ENCODE measurements around the gene GSPT1. TPM values are rescaled to one million over a fixed set of nuclear protein-coding genes. Genes with fewer than 3 reads are reported as not detected.

GSPT1 gene
- total and polyA plus RNA-seq, 9 of the 15 experiments (the other 6 are each of a cell fraction or from before 2014, with no cell fraction given): 63.8 to 269 (median 148) TPM

DNA sequence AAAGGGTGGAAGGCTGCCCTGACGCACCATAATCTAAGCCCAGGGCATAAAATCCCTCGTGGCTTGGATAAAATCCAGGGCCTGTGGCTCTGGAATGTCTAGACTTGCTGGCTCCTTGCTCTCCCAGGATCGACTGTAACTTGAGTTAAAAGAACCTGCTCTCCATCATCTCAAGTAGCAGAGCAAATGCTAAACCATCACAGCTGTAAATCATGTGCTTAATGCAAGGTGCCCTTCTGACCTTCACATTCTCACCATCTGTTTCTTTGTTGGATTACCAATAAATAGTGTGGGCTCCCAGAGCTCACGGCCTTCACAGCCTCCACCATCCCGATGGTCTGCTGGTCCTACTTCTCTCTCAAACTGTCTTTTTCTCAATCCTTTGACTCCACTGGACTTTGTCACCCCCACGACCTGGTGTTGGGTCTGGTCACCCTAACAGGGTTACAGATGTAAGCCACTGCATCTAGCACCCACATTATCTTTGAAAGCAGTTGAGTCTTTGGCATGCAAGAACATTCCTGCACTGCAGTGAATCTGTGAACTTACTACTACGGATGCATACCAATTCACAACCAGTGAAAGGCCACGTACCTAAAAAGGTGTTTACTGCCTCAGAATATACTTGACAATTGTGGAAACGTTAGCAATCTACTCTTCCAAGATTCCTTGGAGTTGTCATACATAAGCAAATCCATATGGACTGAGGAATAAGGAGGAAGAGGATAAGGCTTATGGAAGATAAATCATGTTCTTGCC is 79.7 kb downstream of the GSPT1 start (continued):
- TF ChIP-seq CTBP1 (IDR thresholded peaks at IDR 0.05; ENCODE audit: borderline replicate concordance) (0 out of 2 replicates have a peak, but pooled peaks have one; percentile 12), SAP30 (IDR thresholded peaks at IDR 0.05; ENCODE audit: borderline replicate concordance, insufficient read depth, low read depth, low read length, poor library complexity, severe bottlenecking) (no peak), CBFA2T3 (IDR thresholded peaks at IDR 0.05) (peak; percentile 72), CBX1 (IDR thresholded peaks at IDR 0.05; ENCODE audit: low read depth) (no peak), SAFB2 (IDR thresholded peaks at IDR 0.05; ENCODE audit: borderline replicate concordance, low read depth, low read length, severe bottlenecking) (no peak), HDAC3 (IDR thresholded peaks at IDR 0.05; ENCODE audit: borderline replicate concordance, partially characterized antibody) (no peak), SRSF9 (IDR thresholded peaks at IDR 0.05; ENCODE audit: borderline replicate concordance, low read depth, low read length) (no peak), BRF1 (IDR thresholded peaks at IDR 0.05; ENCODE audit: borderline replicate concordance, extremely low read depth, insufficient read length) (no peak), POLR2A (conservative IDR thresholded peaks at IDR 0.05) (peak; percentile 74), PHF21A (IDR thresholded peaks at IDR 0.05; ENCODE audit: borderline replicate concordance, low read depth) (no peak), MAZ (CRISPR knock-in tag; conservative IDR thresholded peaks at IDR 0.05 in 1 of 2, IDR thresholded peaks at IDR 0.05 in 1 of 2) (no peak), GTF2F1 (IDR thresholded peaks at IDR 0.05; ENCODE audit: low read depth, low read length) (no peak)
- TF ChIP-seq, protein P1, sequence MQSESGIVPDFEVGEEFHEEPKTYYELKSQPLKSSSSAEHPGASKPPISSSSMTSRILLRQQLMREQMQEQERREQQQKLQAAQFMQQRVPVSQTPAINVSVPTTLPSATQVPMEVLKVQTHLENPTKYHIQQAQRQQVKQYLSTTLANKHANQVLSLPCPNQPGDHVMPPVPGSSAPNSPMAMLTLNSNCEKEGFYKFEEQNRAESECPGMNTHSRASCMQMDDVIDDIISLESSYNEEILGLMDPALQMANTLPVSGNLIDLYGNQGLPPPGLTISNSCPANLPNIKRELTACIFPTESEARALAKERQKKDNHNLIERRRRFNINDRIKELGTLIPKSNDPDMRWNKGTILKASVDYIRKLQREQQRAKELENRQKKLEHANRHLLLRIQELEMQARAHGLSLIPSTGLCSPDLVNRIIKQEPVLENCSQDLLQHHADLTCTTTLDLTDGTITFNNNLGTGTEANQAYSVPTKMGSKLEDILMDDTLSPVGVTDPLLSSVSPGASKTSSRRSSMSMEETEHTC (IDR thresholded peaks at IDR 0.05): no peak
- TF ChIP-seq, protein P2, sequence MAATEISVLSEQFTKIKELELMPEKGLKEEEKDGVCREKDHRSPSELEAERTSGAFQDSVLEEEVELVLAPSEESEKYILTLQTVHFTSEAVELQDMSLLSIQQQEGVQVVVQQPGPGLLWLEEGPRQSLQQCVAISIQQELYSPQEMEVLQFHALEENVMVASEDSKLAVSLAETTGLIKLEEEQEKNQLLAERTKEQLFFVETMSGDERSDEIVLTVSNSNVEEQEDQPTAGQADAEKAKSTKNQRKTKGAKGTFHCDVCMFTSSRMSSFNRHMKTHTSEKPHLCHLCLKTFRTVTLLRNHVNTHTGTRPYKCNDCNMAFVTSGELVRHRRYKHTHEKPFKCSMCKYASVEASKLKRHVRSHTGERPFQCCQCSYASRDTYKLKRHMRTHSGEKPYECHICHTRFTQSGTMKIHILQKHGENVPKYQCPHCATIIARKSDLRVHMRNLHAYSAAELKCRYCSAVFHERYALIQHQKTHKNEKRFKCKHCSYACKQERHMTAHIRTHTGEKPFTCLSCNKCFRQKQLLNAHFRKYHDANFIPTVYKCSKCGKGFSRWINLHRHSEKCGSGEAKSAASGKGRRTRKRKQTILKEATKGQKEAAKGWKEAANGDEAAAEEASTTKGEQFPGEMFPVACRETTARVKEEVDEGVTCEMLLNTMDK (IDR thresholded peaks at IDR 0.05; ENCODE audit: borderline replicate concordance, insufficient read depth, low read depth, low read length, poor library complexity, severe bottlenecking): no peak
- TF ChIP-seq, protein P3, sequence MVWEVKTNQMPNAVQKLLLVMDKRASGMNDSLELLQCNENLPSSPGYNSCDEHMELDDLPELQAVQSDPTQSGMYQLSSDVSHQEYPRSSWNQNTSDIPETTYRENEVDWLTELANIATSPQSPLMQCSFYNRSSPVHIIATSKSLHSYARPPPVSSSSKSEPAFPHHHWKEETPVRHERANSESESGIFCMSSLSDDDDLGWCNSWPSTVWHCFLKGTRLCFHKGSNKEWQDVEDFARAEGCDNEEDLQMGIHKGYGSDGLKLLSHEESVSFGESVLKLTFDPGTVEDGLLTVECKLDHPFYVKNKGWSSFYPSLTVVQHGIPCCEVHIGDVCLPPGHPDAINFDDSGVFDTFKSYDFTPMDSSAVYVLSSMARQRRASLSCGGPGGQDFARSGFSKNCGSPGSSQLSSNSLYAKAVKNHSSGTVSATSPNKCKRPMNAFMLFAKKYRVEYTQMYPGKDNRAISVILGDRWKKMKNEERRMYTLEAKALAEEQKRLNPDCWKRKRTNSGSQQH (CRISPR knock-in tag; IDR thresholded peaks at IDR 0.05): peak; percentile 59; the same call in 1 of the 2 replicates

Measured in K562 (cell line).